Cortex of kidney (tissue), 1 donor: ENCODE results near the gene CT45A1.
"Not testable (repeated sequence)": the region's sequence is repeated elsewhere in the genome, so short reads cannot be mapped to it uniquely, and the experiment has no call there.

Experiments used
- DNase-seq: peaks from one replicate; lab custom pipeline; 2025; lab: John Stamatoyannopoulos, UW

CT45A1 gene, protein sequence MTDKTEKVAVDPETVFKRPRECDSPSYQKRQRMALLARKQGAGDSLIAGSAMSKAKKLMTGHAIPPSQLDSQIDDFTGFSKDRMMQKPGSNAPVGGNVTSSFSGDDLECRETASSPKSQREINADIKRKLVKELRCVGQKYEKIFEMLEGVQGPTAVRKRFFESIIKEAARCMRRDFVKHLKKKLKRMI

GRCh38 chrX:135713183-135713689 is at the start of gene CT45A1:
Gene CT45A1, plus strand, starts transcription at chrX:135713639. Its CDS starts 5,302 bp downstream, at chrX:135718941.
- not testable (repeated sequence) for DNase-seq

DNA sequence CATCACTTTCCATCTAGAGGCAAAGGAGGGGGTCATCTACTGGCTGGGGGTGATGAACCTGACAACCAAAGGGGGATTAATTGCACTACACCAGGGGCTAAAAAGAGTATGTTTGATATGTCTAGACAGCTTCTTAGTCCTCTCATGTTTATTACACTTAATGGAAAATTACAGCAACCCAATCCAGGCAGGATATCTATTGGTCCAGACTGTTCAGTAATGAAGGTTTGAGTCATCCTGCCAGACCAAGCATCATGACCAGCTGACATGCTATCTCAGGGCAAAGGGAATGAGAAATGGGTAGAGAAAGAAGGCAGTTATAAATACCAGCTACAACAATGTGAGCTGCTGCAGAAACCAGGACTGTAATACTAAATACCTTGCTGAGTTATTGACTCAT is 40.5 kb upstream of the CT45A1 start:
- not testable (repeated sequence) for DNase-seq

DNA sequence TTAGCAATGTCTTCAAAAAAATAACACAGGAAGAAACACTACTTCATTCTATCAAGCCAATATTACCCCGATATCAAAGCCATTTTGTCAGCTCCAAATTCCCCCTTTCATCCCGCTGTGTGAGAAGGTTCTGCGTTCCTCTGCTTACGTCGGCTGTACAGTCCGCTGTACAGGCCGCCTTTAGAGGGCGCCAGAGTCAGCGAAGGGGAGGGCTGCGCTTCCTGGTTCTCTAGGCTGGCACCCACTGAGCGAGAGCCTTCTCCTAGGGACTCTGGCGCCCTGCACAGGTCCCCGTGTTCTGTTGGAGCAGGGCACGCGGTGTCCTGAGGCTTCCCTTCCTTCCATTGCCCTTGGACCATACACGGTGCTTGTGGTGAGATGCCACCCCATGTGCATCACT is 25.3 kb upstream of the CT45A1 start:
- no peak for DNase-seq

- no peak for DNase-seq
Observed at GRCh38 chrX:135695471-135695870, 18.0 kb upstream of the CT45A1 start.

GRCh38 chrX:135697601-135698000 is 15.8 kb upstream of the CT45A1 start:
- DNase-seq = no peak

DNA sequence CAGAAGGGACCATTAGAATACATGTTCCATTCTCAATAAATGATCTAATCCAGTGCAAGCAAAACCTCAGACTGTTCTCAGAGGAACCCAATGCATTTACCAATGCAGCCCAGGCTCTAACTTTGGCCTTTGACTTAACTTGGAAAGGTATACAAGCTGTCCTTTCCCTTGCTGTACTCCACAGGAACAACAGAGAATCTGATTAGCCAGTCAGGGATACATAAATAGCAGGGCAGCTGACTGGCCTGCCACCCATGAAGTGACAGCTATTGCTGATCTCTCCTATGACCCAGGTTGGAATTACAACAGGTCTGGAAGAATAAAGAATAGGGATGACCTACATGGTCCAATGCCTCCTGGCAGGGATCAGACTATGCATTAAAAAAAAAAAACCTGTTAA is 14.5 kb upstream of the CT45A1 start:
- no peak for DNase-seq

DNA sequence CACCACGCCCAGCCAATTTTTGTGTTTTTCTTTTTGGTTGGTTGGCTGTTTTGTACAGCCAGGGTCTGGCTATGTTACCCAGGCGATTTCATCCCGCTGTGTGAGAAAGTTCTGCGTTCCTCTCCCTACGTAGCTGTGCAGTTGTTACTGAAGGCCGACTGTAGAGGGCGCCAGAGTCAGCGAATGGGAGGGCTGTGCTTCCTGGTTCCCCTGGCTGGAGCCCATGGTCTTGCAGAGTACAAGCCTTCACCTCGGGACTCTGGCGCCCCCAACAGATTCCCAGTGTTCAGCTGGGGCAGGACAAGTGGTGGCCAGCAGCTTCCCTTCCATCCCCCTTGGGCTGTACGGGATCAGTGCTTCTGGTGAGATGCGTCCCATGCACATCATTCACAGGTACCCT is 5.6 kb upstream of the CT45A1 start:
- DNase-seq = no peak

- no peak for DNase-seq
Observed at GRCh38 chrX:135713795-135714194, 356 bp downstream of the CT45A1 start.

DNA sequence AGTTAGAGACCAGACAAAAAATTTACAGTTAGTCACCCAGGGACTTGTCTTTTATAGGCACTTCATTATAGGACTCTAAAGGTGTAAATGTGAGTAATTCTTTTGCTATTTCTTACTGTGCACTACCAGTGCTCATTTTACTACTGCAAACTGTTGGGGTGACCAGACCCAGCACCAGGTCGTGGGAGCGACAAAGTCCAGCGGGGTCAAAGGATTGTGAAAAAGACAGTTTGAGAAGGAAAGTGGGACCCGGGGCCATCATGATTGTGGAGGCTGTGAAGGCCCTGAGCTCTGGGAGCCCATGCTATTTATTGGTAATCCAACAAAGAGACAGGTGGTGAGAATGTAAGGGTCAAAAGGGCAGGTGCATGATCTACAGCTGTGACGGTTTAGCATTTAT is 21.2 kb downstream of the CT45A1 start:
- not testable (repeated sequence) for DNase-seq

GRCh38 chrX:135737366-135738071 is 24.1 kb downstream of the CT45A1 start:
- no peak for DNase-seq

DNA sequence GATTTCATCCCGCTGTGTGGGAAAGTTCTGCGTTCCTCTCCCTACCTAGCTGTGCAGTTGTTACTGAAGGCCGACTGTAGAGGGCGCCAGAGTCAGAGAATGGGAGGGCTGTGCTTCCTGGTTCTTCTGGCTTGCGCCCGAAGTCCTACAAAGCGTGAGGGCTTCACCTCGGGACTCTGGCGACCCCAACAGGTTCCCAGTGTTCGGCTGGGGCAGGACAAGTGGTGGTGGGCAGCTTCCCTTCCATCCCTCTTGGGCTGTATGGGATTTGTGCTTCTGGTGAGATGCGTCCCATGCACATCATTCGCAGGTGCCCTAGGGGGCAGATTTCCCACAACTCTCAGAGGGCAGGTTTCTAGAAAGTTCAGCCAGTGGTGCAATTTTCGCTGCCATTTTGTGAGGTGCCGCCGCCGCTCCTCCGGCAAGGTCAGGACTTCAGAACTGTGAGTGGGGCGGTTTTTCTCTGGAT is 27.3 kb downstream of the CT45A1 start:
- no peak for DNase-seq

DNA sequence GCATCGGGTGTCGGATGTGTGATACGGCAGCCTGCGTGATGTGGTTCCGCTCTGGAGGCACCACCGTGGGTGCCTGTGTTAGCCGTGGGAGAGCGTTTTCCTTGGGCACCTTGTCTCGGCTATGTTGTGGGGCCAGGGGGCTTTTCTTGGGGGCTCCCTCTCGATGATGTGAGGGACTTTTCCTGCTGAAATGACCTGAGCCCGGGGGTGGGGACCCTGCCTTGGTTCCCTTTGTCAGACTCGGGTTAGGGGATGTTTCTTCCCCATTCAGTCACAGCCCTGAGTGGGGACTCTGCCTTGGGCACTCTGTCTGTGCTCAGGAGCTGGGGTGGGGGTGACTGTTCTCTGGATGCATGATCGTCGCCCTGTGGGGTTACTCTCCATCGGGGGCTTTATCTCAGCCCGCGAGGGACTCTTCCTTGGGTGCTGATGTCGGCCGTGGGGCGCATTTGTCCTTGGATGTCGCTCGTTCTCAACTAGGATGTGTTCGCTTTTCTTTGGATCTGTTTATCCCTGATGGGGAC is 27.8 kb downstream of the CT45A1 start:
- DNase-seq = no peak

DNA sequence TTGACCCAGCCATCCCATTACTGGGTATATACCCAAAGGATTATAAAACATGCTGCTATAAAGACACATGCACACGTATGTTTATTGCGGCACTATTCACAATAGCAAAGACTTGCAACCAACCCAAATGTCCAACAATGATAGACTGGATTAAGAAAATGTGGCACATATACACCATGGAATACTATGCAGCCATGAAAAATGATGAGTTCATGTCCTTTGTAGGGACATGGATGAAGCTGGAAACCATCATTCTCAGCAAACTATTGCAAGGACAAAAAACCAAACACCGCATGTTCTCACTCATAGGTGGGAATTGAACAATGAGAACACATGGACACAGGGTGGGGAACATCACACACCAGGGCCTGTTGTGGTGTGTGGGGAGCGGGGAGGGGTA is 31.3 kb downstream of the CT45A1 start:
- DNase-seq = not testable (repeated sequence)

GRCh38 chrX:135768091-135768490 is 54.7 kb downstream of the CT45A1 start, which contains the start of gene CT45A3:
Gene CT45A3, minus strand, starts transcription at chrX:135768191. Its CDS starts 3,747 bp downstream, at chrX:135764444.
- not testable (repeated sequence) for DNase-seq
